ENCODE results near the gene FAM120A. TPM values are rescaled to one million over a fixed set of nuclear protein-coding genes. Genes with fewer than 3 reads are reported as not detected.

FAM120A gene
- total RNA-seq, 1 donor from 2014 or later = 135 TPM

DNA sequence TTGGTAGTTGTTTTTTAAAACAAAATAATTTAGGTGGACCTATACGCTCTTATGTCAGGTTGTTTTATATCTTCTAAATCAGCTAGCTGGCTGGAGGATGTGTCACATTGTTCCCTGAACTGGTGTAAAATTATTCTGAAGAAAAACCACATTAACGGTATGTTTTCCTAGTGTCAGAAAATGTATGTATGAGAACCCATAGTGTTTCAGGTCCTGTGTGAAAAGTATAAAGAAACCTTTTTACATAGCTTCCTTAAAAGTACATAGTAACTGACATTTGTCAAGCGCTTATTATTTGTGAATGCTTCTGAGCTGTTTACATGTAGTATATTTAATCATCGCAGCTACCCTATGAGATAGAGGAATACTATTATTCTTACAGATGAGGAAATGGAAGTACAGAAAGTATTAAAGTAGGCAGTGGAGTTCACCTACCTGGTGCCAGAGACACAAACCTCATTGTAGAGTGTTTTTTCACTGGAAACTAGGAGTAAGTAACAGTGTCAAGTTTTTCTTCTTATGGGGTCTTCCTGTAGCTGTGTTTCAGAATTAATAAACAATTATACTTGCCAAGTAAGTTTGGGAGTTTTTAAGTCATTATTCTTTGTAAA lies 12.3 kb downstream of the FAM120A start:
- H3K4me3 ChIP-seq = peak overlapping the region in 1 of 2 donors; percentile 8
- no peaks in the 10 kb centered on the region for H3K9me3 ChIP-seq
- H3K4me1 ChIP-seq = peaks cover 0 to 12% of the 10 kb centered on the region in 2 donors
- TF ChIP-seq, protein P1, sequence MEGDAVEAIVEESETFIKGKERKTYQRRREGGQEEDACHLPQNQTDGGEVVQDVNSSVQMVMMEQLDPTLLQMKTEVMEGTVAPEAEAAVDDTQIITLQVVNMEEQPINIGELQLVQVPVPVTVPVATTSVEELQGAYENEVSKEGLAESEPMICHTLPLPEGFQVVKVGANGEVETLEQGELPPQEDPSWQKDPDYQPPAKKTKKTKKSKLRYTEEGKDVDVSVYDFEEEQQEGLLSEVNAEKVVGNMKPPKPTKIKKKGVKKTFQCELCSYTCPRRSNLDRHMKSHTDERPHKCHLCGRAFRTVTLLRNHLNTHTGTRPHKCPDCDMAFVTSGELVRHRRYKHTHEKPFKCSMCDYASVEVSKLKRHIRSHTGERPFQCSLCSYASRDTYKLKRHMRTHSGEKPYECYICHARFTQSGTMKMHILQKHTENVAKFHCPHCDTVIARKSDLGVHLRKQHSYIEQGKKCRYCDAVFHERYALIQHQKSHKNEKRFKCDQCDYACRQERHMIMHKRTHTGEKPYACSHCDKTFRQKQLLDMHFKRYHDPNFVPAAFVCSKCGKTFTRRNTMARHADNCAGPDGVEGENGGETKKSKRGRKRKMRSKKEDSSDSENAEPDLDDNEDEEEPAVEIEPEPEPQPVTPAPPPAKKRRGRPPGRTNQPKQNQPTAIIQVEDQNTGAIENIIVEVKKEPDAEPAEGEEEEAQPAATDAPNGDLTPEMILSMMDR (IDR thresholded peaks at IDR 0.05) = no peak
- intact Hi-C loops (cut with DNase I) = no loop called here
- no peak for DNase-seq (ENCODE audit: low spot score in 2 of 2)
- H3K36me3 ChIP-seq = no peaks in the 10 kb centered on the region
- no peaks in the 10 kb centered on the region for H3K27me3 ChIP-seq
- H3K27ac ChIP-seq = no peak overlapping the region

DNA sequence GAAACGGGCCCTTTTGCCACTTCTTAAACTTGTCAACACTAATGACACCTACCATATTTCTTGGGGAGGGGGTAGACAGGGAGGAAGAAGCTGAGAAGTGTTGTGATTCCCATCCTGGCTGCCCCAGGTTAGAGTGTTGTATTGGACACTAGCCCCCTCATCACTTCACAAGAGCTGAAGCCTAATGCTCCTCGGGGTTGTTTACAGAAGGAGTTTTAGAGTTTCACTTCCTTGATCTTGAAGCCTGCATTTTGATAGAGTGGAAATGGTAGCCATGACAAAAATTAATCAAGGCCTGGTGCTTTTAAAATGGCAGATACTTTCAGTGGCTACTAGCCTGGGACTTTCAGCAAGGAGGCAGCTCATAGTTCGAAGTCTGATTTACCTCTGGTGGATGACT lies 12.9 kb downstream of the FAM120A start:
- intact Hi-C loops (cut with DNase I) = no loop called here
- Histone ChIP-seq H3K4me1 (peaks cover 0 to 16% of the 10 kb centered on the region in 2 donors), H3K4me3 (peak overlapping the region in 1 of 2 donors; percentile 8), H3K27ac (no peak overlapping the region), H3K9me3 (no peaks in the 10 kb centered on the region), H3K36me3 (no peaks in the 10 kb centered on the region), H3K27me3 (no peaks in the 10 kb centered on the region)
- DNase-seq (ENCODE audit: low spot score in 2 of 2) = no peak
- TF ChIP-seq, protein P1 (IDR thresholded peaks at IDR 0.05) = no peak

DNA sequence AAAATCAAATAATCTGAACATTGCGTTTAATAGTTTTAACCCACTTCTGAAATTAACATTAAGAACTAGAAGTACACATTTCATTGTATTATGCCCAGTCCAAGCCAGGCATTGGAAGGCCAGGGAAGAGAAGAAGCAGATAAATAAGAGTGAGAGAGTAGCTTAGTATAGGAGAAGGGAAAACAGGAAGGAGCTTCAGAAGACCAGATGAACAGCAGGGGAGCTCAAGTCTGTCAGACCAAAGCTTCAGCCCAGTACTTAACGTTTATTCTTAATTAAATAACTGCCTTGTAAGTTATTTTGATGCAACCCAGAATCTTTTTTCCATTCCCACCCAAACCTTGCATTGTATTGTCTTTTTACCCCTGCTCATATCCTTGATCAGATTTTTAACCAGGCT lies 13.4 kb downstream of the FAM120A start:
- TF ChIP-seq, protein P1 (IDR thresholded peaks at IDR 0.05) = no peak
- intact Hi-C loops (cut with DNase I) = no loop called here
- Histone ChIP-seq H3K4me1 (peaks cover 0 to 16% of the 10 kb centered on the region in 2 donors), H3K9me3 (no peaks in the 10 kb centered on the region), H3K27ac (no peak overlapping the region), H3K36me3 (no peaks in the 10 kb centered on the region), H3K27me3 (no peaks in the 10 kb centered on the region), H3K4me3 (no peak overlapping the region)
- DNase-seq (ENCODE audit: low spot score in 2 of 2) = no peak

DNA sequence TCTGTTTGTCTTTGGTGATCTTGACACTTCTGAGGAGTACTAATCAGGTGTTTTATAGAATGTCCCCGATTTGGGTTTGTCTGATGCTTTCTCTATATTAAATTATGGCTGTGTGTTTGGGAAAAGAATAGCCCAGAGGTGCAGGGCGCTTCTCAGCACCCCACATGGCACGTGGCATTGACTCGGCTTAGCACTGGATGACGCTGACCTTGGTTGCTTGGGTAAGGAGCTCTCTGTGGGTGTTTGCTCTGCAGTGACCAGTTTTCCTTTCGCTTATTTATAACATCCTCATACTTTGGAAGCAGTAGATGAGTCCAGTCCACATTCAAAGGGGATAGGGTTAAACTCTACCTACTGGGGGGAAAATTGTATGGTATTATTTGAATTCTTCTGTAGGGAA lies 14.4 kb downstream of the FAM120A start:
- H3K27me3 ChIP-seq = no peaks in the 10 kb centered on the region
- H3K4me3 ChIP-seq = no peak overlapping the region
- peaks cover 0 to 14% of the 10 kb centered on the region in 2 donors for H3K4me1 ChIP-seq
- intact Hi-C loops (cut with DNase I) = no loop called here
- TF ChIP-seq, protein P1 (IDR thresholded peaks at IDR 0.05) = no peak
- no peak for DNase-seq (ENCODE audit: low spot score in 2 of 2)
- no peaks in the 10 kb centered on the region for H3K36me3 ChIP-seq
- no peaks in the 10 kb centered on the region for H3K9me3 ChIP-seq
- no peak overlapping the region for H3K27ac ChIP-seq

DNA sequence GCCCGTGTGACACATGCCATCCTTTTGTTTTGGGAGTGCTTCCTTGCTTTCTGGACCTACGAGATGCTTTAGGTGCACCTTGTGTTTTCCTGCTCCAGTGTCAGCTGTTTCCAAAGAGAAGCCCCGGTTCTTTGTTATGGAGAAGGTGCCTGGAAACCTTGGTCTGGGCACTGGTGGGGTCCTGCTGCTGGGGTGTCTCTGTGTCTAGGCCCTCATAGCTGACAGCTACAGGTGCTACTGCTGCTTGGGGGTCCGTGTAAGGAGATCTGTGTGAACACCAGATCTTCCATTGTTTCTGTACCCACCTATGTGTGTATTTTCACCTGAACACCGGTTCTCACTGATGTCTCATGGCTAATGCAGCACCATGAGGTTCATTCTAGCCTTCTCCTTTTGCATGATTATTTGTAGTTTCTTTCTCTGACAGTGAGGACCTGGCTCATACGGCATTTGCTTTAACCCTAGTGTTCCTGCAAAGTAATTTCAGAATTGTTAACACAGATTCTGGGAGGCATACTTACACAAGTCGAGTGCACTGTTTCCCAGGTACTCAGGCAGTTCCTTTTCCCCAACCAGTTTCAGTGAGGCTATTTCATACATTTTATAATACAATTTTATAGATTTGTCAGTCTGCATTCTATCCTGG lies 15.1 kb downstream of the FAM120A start:
- Histone ChIP-seq H3K27ac (no peak overlapping the region), H3K9me3 (no peaks in the 10 kb centered on the region), H3K27me3 (no peaks in the 10 kb centered on the region), H3K36me3 (no peaks in the 10 kb centered on the region), H3K4me3 (no peak overlapping the region), H3K4me1 (peaks cover 0 to 14% of the 10 kb centered on the region in 2 donors)
- DNase-seq (ENCODE audit: low spot score in 2 of 2) = no peak
- TF ChIP-seq, protein P1 (IDR thresholded peaks at IDR 0.05) = no peak
- intact Hi-C loops (cut with DNase I) = no loop called here
